Stimulated activated CD4-positive, alpha-beta T cell treated with anti-CD3 and anti-CD28 coated beads, Interleukin-15, amount 100 ng/mL, for 1 hour (primary cell): ENCODE measurements around the gene BCS1L.

Experiments used
- DNase-seq, 2 donors: peaks; one replicate each; pipeline ENCODE4 v3.0.0-alpha.2; 2020; ENCODE audit warnings: low read depth in 1 of 2, low spot score in 1 of 2

The BCS1L gene

DNA sequence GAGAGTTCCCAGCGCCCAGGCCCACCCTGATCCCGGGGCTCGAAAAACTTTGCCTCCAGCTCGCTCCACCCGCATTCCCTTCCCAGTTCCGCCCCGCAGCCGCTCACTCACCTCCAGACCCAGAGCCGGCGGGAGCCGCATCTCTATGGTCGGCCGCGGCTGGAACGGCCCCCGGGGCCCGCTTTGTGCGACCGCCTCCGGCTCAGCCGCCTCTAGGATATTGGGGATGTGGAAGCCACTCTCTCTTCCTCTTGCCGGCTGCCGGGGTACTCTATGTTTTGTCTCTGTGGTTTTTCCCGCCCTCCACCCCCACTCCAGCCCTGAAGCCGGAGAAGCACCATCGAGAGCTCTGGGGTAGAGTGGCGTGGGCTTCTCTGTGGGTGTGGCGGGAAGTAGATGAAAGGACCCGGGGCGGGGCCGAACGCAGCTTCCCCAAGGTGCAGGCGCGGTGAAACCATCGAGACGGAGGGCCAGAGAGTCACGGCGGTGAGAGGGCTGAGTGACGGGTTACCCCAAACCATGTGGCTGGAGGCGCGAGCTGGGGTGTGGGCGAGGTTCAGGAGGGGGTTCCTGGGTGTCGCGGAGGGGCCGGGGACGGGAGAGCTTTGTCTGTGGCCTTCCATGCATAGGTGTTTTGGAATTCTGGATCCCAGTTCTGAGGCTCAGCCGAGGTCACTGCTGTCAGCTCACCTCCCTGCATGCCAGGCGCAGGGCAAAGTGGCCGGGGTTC is at the start of gene BCS1L, which contains the start of gene ZNF142:
Gene BCS1L (plus strand): TSS at position 426 of the 730 bp plus-strand sequence. CDS start 1,305 bp downstream, outside the sequence.
Gene ZNF142 (minus strand): TSS at position 366 of the 730 bp plus-strand sequence. CDS start 3,194 bp downstream, outside the sequence.
- DNase-seq: peak; percentile 76 to 91

- no peak for DNase-seq
Observed at GRCh38 chr2:218615868-218616315, 43.6 kb upstream of the BCS1L start.

GRCh38 chr2:218618102-218618860 is 41.2 kb upstream of the BCS1L start:
- DNase-seq: no peak

- DNase-seq: no peak
Observed at GRCh38 chr2:218621007-218621406, 38.5 kb upstream of the BCS1L start.

DNA sequence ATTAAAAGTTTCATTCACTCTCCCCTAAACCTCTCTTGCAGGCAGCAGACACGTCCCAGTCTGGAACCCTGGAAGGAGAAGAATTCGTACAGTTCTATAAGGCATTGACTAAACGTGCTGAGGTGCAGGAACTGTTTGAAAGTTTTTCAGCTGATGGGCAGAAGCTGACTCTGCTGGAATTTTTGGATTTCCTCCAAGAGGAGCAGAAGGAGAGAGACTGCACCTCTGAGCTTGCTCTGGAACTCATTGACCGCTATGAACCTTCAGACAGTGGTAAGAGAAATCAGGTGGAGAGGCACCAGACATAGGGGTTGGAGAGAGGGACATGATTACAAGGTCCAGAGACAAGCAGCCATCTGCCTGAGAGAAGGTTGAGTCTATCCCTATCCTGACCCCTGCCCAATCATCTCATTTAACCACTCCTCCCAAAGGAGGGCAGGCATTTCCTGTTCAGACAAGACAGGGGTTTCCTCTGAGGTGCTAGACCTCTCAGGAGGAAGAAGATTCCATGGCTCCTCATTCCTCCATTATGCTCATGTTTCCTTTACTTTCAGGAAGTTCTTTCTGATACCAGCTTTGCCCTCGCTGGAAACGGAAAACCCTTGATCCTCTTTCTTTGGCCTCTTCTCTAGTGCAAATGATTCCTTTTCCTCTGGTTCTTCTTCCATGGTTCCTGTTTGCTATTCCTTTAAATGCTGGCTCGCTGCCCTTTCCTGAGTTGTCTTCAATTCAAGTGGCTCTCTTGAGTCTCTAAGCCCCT is 36.7 kb upstream of the BCS1L start:
- no peak for DNase-seq

GRCh38 chr2:218623366-218623705 is 36.1 kb upstream of the BCS1L start:
- no peak for DNase-seq

- no peak for DNase-seq
Observed at GRCh38 chr2:218626369-218626768, 33.1 kb upstream of the BCS1L start.

GRCh38 chr2:218627939-218628338 is 31.5 kb upstream of the BCS1L start:
- no peak for DNase-seq

DNA sequence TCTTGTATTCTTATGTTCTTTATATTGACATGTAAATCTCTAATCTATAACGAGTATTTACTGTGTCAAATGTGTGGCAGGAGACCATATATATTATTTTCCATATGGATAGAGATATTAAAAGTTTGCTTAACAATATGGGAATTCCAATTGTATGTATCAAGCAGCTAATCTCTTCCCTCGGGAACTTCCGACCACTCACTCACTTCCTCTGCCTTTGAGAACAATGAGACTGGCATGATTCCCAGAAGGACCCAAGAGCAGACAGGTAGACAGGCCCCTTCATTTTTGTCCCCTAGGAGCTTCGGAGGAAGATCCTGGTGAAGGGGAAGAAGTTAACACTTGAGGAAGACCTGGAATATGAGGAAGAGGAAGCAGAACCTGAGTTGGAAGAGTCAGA is 27.6 kb upstream of the BCS1L start:
- DNase-seq: no peak

DNA sequence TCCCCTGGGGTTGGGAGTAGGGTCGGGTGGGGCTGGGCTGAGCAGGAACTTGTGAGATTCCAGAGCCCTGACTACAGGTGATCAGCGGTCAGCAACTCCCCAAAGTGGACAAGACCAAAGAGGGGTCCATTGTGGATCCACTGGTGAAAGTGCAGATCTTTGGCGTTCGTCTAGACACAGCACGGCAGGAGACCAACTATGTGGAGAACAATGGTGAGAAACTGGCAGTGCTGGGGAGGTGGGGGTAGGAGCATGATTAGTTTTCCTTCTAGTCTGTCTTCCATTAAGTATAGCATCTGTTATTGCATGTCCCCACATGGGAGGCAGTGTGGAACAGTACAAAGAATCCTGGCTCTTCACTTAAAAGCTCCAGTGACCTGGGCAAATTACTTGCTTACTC is 23.8 kb upstream of the BCS1L start:
- no peak for DNase-seq

DNA sequence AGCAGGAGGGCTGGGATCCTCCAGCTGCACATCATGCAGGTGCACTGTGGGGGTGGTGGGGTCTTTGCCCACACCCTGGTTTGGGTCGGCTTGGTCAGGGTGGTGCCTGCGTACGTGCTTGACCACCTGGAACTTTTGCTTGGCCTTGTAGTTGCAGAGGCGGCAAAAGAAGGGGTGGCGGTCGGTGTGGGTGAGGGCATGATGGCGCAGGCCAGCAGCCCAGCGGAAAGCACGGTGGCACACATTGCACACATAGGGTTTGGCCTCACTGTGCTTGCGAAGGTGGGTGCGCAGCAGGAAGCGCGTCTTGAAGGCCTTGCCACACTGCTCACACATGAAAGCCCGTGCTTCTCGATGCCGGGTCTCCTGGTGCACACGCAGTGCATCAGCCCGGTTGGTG is 21.1 kb upstream of the BCS1L start:
- DNase-seq: no peak

DNA sequence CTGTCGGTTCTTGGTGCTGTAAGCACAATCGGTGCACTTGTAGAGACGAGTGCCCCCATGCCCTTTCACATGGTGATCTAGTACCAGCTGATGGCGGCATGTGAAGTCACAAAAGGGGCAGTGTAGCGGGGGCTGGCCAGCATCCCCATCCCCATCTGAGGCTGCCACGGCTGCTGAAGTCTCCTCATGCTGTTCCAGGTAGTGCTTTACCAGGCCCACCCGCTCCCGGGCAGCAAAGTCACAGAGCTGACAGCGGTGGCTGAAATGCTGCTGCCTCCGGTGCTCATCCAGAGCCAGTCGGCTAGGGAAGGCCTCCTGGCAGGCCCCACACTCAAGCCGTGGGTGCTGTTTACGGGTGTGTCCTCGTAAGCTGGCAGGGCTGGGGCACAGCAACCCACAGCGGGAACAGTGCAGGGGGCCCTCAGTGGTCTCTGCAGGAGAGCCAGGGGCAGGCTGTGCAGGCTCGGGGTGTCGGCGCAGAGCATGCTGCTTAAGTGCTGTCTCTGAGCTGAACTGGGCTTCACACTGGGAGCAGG is 17.3 kb upstream of the BCS1L start:
- no peak for DNase-seq

GRCh38 chr2:218642786-218643185 is 16.7 kb upstream of the BCS1L start:
- no peak for DNase-seq

DNA sequence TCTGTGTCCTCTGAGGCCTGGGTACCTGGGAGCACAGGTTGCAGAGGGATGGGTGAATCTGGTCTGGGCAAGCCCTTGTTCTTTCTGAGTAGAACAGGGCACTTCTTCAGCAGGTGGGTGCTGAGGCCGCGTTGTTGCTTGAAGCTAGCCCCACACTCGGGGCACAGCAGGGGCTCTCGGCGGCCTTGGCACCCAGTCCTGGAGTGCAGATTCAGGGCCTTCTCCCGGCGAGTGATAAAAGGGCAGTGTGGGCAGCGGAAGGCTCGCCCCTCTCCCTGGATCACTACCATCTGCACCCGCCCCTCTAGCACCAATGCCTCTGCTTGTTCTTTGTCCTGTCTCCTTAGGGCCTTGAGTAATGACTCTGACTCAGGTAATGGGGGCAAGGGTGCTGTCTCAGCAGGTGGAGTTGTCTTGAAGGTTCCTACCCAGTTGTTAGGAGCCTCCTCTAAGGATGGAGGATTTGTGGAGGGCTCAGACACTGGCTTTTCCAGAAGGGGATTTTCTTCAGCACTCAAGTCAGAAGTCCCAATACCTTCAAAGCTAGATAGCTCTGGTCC is 15.7 kb upstream of the BCS1L start:
- no peak for DNase-seq

DNA sequence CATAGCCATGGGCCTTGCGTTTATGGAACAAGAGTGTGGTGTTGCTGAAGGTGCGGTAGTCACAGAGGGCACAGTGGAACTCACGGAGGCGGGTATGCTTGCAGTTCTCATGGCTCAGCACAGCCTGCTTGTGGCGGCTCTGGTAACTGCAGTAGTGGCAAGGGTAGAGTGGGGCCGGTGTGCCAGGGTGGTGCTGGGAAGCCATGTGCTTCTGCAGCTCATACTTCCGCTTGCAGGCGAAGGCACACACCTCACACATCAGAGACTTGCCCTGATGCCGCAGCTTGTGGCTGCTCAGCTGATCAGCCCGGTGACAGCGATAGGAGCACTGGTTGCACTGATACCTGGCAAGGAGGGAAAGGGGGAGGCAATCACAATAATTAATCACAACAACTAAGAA is 14.8 kb upstream of the BCS1L start:
- no peak for DNase-seq

- DNase-seq: no peak
Observed at GRCh38 chr2:218645126-218645525, 14.4 kb upstream of the BCS1L start.

DNA sequence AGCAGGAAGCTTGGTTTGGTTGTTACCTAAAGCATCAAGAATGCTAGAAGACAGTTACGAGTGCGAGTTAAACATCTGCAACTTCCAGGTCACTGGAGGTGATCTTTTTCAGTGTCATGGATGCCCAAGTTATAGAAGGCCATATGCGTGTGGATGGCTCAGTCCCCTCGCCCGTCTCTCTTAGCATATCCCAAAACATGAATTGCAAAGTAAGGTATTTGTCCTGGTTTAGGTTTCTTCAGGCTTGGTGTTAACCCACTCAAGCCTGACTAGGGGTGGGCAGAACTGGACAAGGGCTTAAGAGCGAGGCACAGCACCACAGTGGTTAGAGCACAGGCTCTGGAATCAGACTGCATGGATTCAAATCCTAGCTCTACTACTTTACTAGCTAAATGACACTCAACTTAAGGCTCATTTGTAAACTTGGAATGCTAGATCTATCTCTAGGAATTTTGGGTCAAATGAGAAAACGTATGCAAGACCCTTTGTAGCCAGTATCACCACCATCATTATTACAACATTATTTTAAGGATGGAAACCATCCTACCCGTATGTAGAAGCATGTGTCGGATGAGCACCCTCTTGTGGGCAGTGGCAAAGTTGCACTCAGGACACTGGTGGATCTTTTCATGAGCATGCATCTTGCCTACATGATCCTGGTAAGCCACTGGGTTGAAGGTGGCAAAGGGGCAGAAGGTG is 11.2 kb upstream of the BCS1L start:
- DNase-seq: no peak

- no peak for DNase-seq
Observed at GRCh38 chr2:218648787-218649100, 10.7 kb upstream of the BCS1L start.

DNA sequence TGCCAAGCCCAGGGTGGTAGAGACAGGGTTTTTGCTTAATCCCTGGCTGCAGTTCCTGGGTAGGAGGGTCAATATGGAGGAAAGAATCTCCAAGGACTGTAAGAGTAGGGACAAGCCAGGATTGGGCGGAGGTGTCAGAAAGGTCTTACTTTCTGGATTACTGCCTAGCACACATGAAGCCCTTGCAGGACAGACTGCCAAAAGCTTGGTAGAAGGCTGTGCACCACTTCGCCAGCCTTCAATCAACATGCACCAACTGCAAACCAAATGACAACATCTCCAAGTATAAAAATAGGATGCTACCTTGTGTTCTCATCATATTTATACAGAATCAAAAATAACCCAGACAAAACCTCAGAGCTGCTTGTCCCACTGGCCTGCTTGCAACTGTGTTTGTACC is 3.7 kb upstream of the BCS1L start:
- DNase-seq: no peak

DNA sequence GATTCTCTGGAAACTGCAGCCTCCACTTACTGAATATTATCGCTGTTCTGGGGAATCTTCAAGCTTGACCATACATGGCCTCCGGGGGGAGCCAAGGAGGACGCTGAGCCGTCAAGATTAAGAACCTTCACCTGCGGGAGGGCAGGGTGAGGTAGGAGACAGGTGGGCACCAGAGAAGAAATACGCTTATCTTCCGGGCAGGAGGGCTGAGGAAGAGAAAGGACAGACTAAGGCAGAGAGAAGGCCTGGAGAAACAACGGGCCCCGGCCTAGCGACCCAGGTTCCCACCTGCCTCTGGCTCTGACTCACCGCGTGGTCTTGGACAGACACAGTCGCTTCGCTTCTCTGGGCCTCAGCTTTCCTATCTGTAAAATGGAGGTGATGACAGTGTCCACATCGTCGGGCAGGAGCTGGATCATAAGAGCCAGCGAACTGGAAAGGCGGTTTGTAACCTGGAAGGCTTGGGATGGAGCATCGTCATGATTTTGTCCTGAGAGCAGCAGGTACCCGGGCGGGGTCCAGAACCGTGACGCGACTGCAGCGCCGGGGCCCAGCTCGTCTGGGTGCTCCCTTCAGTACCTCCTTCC is 719 bp upstream of the BCS1L start:
- no peak for DNase-seq
